ENCODE results near the gene XPOT.
"Not testable (repeated sequence)": the region's sequence is repeated elsewhere in the genome, so short reads cannot be mapped to it uniquely, and the experiment has no call there.

The XPOT gene, protein sequence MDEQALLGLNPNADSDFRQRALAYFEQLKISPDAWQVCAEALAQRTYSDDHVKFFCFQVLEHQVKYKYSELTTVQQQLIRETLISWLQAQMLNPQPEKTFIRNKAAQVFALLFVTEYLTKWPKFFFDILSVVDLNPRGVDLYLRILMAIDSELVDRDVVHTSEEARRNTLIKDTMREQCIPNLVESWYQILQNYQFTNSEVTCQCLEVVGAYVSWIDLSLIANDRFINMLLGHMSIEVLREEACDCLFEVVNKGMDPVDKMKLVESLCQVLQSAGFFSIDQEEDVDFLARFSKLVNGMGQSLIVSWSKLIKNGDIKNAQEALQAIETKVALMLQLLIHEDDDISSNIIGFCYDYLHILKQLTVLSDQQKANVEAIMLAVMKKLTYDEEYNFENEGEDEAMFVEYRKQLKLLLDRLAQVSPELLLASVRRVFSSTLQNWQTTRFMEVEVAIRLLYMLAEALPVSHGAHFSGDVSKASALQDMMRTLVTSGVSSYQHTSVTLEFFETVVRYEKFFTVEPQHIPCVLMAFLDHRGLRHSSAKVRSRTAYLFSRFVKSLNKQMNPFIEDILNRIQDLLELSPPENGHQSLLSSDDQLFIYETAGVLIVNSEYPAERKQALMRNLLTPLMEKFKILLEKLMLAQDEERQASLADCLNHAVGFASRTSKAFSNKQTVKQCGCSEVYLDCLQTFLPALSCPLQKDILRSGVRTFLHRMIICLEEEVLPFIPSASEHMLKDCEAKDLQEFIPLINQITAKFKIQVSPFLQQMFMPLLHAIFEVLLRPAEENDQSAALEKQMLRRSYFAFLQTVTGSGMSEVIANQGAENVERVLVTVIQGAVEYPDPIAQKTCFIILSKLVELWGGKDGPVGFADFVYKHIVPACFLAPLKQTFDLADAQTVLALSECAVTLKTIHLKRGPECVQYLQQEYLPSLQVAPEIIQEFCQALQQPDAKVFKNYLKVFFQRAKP

DNA sequence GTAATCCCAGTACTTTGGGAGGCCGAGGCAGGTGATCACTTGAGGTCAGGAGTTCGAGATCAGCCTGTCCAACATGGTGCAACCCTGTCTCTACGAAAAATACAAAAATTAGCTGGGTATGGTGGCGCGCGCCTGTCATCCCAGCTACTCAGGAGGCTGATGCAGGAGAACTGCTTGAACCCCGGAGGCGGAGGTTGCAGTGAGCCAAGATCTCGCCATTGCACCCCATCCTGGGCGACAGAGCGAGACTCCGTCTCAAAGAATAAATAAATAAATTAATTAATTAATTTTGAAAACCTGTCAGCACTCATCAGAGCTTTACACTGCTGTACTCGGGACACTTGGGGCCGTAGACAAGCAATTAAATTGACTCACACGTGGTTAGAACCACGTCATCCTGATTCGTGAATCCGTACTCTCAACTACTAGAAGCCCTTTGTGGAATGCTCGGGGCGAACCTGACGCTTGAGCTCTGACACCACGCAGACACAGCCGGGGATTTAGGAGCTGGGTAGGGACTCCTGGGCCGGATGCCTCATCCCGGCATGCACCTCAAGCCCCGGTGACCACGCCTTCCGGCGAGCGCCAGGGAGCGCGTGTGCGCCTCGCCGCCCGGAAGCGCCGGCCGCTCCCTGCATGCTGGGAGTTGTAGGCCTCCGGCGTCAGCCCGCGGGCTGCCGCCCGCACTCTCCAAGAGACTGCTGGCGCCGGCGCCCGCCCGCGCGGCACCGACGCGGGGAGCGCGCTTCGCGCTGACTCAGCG lies at the start of gene XPOT:
Gene XPOT, plus strand, starts transcription at position 686 of the 763 bp plus-strand sequence. CDS start 5,644 bp downstream, outside the sequence.
- peak; percentile 99 for DNase-seq (ENCODE audit: low spot score)

DNA sequence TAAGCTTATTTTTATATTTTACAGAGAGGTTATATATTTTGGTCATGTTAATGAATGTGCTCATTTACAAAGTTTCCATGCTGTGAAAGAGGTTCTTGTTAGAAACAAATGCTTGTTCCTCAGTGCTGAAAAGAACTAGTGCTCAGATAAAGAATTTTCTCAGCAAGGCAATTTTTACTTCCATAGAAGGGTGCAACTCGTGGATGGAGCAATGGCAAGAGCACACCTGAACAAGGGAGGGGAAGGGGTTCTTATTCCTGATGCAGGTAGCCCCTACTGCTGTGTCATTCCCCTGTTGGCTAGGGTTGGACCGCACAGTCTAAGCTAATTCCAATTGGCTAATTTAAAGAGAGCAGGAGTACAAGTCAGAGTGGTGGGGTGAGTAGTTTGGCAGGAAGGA lies 48.0 kb upstream of the XPOT start:
- not testable (repeated sequence) for DNase-seq (ENCODE audit: low spot score)

DNA sequence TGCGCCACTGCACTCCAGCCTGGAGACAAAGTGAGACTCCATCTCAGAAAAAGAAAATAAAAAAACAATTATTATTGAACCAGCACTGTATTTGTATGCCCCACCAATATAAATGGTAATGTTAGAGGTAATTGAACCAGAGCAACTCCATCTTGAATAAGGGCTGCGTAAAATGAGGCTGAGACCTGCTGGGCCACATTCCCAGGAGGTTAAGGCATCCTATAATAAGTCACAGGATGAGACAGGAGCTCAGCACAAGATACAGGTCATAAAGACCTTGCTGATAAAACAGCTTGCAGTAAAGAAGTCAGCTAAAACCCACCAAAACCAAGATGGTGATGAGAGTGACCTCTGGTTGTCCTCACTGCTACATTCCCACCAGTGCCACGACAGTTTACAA lies 43.0 kb upstream of the XPOT start:
- DNase-seq (ENCODE audit: low spot score) = not testable (repeated sequence)

DNA sequence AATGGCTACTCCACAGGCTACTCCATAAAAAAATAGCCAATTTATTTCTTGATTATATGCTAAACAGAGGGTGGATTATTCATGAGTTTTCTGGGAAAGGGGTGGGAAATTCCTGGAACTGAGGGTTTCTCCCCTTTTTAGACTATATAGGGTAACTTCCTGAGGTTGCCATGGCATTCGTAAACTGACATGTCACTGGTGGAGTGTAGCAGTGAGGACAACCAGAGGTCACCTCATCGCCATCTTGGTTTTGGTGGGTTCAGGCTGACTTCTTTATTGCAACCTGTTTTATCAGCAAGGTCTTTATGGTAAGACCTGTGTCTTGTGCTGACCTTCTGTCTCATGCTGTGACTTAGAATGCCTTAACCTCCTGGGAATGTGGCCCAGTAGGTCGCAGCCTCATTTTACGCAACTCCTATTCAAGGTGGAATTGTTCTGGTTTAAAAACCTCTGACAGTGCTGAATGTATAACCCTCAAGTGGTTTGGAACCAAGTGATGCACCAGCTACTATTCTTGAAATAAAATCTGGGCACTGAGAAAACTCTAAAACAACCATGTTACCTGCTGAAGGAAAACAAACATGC lies 41.4 kb upstream of the XPOT start:
- DNase-seq (ENCODE audit: low spot score) = no peak

DNA sequence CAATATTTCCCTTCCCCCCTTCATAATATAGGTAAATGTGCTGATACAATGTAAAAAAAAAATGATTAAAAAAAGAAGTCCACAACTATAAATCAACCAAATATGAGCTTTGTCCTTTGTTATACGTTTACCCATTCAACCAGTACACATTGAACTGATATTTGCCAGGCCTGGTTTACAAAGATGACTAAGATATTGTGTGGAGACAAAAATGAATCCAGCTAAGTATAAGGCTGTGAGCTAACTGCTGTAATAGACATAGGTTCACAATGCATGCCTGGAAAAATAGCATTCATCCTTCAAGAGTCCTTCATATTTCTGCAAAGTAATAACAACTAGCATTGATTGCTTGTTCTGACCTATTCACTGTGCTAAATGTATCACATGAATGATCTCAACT lies 20.5 kb upstream of the XPOT start:
- no peak for DNase-seq (ENCODE audit: low spot score)

DNA sequence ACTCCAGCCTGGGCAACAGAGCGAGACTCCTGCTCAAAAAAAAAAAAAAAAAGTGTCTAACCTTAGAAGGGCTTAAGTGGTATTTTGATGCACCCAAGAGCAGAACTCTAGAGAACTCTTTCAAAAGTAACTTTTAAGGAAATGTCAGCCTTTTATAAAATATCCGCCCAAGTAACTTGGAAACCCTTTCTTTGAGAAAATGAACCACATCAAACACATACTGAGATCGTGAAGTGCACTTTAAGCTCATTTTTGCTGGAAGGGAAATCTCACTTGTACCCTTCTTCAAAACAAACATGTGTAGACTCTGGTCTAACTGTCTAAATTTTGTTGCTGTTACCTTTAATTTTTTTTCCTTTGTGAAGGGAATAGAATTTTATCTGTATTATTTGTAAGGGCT lies 19.2 kb upstream of the XPOT start:
- DNase-seq (ENCODE audit: low spot score) = no peak

DNA sequence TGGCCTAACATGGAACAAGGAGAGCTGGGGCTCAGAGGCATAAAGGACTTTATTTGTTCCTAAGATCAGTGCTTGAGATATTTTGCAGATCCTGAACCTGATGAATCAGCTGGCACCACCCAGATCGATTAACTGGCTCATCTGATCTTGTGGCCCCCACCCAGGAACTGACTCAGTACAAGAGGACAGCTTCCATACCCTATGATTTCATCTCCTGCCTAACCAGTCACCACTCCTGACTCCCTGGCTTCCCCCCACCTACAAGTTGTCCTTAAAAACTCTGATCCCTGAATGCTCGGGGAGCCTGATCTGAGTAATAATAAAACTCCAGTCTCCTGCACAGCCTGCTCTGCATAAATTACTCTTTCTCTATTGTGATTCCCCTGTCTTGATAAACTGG lies 18.7 kb upstream of the XPOT start:
- peak; percentile 79 for DNase-seq (ENCODE audit: low spot score)

DNA sequence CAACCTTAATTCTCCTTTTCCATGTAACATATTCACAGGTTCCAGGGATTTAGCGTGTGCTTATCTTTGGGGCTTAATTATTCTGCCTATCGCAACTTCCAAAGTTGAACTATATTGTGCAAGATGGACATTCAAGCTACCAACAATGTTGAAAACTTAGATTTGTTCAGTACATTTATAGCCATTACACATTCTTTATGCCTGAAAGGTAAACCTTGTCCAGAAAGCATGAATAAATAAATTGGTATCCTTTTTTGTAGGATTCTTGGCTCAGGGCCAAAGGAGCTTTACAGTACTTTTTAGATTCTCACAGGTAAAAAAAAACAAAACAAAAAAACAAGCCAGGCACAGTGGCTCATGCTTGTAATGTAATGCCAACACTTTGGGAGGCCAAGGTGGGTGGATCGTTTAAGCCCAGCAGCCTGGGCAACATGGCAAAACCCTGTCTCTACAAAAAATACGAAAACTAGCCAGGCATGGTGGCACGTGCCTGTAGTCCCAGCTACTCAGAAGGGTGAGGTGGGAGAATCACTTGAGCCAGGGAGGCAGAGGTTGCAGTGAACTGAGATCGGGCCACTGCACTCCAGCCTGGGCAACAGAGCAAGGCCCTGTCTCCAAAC lies 16.9 kb upstream of the XPOT start:
- DNase-seq (ENCODE audit: low spot score) = no peak

DNA sequence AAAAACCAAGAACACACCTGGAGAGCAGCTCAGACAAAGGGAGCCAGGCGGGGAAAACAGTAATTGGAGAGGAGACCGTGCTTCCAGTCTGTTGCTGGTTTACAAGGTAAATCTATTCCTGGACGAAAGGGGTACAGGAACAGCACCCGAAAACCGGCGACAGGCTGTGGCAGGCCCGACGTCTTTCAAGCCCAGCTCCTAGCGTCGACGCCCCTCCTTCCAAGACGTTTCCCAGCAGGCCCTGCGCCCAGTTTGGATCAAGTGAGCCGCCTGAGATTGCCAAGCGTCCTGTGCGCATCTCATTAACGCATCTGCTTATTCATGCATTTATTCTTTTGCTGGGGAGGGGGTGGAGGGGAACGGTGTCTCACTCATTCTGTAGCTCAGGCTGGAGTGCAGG lies 15.0 kb upstream of the XPOT start:
- DNase-seq (ENCODE audit: low spot score) = no peak

DNA sequence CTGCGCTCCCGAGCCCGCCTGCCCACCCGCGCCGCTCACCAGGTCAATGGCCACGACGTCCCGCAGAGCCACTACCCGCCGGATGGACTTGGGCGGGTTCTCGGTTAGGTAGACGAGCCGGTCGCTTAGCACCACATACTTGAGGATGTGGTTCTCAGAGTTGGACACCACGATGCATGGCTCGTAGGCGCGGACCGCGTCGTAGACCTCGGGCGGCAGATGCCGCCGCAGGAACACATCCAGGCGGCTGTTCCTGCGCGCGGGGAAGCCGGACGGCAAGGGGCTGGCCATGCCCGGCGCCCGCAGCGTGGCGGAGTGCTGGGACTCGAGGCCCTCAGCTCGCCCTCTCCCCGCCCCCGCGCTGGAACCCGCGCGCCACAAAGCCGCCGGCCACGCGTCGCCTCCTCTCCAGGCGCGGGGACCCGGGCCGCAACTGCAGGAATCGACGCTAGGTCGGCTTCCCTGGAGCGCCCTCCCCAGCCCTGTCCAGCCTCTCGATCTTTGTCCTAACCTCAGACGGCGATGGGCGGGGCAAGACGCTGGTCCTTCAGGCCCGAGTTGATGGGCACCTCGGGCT lies 13.8 kb upstream of the XPOT start, which contains the start of gene C12orf56:
Gene C12orf56, minus strand, starts transcription at position 484 of the 577 bp plus-strand sequence. Its CDS starts 193 bp downstream, at position 291.
- DNase-seq (ENCODE audit: low spot score) = peak; percentile 35

DNA sequence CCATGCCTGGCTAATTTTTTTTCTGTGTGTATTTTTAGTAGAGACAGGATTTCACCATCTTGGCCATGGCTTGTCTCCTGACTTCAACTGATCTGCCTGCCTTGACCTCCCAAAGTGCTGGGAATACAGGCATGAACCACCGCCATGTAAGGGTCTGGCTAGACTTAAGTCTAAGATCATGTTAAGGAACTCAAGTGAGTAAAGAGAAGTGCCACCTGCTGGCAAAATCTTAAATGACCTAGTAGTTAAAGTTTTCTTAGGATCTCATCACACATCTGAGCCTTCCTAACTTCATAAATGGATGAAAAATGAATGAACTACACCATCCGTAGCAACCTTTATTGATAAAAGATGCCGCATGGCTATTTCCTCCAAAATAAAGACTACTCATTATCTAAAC lies 12.0 kb upstream of the XPOT start:
- DNase-seq (ENCODE audit: low spot score) = peak; percentile 52

DNA sequence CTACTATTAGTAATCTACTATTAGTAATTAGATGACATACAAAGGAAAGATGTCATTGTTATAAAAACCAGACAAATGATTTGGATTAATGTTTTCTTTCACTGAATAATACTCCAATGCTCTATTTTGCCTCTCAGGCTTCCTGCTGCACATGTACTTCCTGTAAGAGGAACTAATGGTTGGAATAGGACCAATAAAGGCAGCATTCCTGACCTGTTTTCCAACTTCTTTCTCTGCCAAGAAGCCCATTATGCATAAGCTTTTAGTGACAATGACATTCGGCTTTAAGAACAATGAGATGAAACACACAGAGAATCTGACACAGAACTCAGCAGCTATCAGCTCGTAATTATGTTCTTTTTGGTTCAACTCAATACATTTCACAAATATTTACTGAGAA lies 8.5 kb upstream of the XPOT start:
- no peak for DNase-seq (ENCODE audit: low spot score)

DNA sequence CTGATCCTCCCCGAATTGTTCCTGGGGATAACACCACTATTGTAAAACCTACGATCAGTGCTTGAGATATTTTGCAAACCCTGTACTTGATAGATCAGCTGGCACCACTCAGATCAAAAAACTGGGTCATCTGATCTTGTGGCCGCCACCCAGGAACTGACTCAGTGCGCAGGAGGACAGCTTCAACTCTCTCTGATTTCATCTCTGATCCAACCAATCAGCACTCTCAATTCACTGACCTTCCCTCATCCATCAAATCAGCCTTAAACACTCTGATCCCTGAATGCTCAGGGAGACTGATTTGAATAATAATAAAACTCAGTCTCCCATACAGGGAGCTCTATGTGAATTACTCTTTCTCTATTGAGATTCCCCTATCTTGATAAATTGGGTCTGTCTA lies 4.2 kb upstream of the XPOT start:
- peak; percentile 18 for DNase-seq (ENCODE audit: low spot score)

DNA sequence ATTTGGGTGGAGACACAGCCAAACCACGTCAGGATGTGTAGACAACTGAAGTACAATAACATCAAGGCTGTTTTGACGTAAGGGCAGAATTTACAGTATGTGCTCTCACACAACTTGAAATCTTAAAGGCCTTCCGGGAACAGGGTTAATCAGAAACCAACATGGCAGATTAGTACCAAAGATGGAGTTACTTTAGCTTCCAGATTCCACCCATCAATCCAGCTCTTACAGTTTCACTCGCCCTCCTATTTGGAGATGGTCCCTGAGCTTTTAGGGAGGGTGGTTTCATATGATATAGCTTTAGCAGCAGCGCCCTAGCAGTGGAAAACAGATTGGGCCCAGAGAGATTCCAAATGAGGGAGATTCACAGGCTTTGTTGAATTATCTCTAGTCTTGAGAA lies 2.0 kb upstream of the XPOT start:
- no peak for DNase-seq (ENCODE audit: low spot score)

DNA sequence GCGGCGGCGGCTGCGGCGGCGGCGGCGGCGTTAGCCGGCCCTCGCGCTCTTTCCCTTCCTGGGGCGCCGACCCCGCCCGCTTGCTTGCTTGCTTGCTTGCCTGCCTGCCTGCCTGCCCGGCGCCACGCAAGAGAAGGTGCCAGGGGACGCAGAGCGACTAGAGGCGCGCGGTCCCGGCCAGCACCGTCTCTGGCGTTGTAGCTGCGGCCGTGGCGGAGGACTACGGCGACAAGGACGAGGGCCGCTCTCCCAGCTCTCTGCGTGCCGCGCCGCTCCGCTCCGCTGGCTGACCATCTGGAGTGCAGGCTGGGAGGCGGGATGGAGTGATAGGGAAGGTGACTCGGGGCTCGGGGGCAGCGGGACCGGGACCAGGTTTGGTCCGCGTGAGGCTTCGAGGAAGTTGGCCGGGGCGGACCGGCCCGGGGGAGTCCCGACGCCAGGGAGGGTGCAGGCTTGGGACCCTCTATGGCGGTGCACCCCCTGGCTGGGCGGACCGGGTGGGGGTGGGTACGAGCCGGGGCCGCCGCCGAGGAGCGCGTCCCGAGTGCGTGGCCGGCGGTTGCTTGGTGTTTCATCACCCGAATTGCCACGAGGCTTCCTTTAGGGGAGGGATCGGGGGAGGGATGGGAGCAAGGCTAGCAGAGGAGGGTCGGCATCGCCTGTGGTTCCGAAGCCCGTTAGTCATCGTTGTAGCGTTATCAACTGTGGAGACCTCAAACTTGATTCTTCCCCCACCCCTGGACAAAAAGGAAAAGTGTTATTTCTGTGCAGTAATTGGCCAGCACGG lies 471 bp downstream of the XPOT start:
- peak; percentile 74 for DNase-seq (ENCODE audit: low spot score)

DNA sequence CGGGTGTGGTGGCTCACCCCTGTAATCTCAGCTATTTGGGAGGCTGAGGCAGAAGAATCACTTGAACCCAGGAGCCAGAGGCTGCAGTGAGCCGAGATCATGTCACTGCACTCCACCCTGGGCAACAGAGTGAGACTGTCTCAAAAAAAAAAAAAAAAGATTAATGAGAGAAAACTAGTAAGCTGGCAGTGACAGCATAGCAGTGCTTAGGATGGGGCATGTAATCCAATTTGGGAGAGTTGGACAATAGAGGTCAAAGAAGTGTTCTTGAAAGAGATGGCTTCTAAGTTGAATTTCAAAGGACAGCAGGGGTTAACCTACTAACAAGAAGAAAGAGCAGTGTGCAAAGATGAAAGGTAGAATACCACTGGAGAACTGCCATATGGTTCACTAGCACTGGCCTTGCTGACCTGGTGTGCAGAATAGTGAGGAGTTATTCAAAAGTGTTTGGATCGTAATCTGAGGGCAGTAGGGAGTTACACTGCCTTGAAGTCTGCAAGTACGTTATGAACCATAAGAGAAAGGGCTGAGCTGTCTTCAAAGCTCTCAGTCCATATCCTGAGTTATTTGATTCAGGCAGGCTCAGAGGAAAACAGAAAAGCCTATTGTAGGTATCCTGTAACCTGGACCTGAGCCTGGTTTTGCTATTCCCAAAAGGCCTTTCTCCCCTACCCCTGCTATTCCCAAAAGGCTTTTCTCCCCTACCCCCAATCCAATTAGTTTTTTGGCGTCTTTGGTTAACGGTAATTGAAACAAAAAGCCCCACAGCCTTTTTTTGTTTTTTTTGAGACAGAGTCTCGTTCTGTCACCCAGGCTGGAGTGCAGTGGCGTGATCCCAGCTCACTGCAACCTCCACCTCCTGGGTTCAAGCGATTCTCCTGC lies 3.4 kb downstream of the XPOT start:
- DNase-seq (ENCODE audit: low spot score) = no peak

DNA sequence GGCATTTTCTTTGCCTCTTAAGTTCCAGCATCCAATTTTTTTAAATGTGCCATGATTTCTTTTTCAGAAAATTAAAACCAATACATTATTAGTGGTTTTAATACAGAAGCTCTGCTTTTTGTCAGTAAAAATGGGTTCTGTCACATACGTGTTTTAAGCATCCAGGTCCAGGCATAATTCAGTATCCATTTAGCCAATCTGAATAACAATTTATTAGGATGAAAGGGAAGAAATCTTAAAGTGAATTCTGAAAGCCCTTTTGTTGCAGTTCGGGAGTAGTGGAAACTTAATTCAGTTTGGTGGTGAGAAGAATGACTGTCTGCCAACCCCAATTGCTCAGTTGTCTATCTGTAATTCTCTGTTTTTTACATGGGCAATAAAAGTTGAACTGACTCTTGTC lies 7.2 kb downstream of the XPOT start:
- DNase-seq (ENCODE audit: low spot score) = no peak

DNA sequence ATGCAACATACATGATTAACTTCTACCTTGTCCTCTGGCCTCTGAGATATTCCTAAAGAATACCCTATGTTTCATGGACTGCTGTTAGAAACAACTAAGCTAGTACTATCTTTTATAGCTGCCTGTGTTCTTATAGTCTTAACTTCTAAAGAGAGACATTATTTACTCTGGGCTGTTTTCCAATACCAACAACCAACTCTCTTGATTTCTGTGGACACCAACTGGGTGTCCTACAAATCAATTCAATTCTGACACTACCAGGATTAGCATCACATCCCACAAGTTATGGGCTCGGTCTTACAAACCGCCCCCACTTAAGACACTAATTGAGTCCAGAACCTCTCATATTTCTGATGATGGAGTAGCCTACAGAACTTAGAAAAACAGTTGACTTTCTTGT lies 8.3 kb downstream of the XPOT start:
- no peak for DNase-seq (ENCODE audit: low spot score)

DNA sequence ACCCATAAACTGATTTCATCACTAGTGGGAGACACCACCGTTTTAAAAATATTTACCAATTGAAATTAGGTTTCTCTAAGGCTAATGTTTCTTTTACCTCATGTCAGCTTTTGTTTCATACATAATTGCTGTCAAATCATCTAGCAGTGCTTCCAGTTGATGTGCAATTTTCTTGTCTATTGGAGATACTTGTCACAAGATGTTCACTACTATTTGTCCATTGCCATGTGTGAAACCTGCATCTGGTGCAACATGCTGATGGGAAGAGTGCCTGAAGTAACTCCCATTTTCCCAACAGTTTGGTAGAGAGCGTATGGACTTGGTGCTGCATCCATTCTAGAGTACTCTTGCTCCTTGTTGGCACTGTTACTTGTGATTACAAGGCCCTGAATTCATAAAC lies 9.7 kb downstream of the XPOT start:
- no peak for DNase-seq (ENCODE audit: low spot score)

Measured in kidney tubule cell (primary cell).